ENCODE data around the gene FKBP14. TPM values are rescaled to one million over a fixed set of nuclear protein-coding genes. Genes with fewer than 3 reads are reported as not detected.

FKBP14 gene
- polyA plus RNA-seq, 2 of the 4 experiments (the other 2 are of a cell fraction): 10.6 to 22.8 TPM

DNA sequence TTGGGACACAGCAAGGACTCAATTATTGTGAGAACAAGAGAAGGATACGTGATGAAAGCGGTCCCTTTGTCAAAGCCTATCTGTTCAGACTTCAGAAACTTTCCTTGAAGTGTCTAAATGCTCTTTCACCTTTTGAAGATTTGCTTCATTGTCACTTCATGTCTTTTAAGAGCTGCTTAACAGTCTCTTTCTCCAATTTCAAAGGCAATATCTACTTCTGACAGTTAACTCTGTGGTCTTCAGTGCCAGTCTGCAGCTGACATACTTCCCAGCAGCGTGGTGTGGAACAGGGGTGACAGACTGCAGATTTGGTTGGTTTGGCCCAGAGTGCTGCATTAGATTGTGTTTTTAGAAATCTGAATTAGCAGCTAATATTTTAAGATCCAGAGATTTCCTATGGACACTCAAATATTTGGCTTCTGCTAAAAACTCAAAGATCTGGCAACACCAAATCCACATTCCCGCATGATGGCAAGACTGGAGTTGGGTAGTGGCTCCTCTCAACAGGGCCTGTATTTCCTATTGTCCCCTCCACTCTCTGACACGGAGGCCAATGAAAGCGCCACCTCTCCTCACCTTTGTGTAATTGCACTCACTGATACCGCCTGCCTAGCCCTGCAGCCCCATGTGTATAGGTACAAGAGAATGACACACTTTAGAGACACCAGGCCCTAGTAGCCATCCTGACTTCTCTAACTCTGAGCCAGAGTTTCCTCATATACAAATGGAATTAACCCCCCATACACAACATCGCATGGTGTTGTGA is 48.4 kb downstream of the FKBP14 start:
- peak; percentile 15 to 39 for DNase-seq (ENCODE audit: low read depth in 1 of 2, low spot score in 1 of 2)
- Histone ChIP-seq H3K27ac (no peak overlapping the region), H3K9me3 (no peaks in the 10 kb centered on the region), H3K4me3 (no peak overlapping the region), H3K4me2 (no peak overlapping the region), H3K4me1 (no peaks in the 10 kb centered on the region)
- CTCF ChIA-PET: interaction anchor here (1.5 kb wide), 1 partner anchor 17 kb away, joined by 3 read pairs; no protein-coding TSS in a partner anchor
- ATAC-seq: peak; percentile 84 to 89; a peak in 5 of 6 replicates
- POLR2A ChIA-PET: no interaction called here
- FAIRE-seq: no peak
- TF ChIP-seq, protein P1, sequence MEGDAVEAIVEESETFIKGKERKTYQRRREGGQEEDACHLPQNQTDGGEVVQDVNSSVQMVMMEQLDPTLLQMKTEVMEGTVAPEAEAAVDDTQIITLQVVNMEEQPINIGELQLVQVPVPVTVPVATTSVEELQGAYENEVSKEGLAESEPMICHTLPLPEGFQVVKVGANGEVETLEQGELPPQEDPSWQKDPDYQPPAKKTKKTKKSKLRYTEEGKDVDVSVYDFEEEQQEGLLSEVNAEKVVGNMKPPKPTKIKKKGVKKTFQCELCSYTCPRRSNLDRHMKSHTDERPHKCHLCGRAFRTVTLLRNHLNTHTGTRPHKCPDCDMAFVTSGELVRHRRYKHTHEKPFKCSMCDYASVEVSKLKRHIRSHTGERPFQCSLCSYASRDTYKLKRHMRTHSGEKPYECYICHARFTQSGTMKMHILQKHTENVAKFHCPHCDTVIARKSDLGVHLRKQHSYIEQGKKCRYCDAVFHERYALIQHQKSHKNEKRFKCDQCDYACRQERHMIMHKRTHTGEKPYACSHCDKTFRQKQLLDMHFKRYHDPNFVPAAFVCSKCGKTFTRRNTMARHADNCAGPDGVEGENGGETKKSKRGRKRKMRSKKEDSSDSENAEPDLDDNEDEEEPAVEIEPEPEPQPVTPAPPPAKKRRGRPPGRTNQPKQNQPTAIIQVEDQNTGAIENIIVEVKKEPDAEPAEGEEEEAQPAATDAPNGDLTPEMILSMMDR (IDR thresholded peaks at IDR 0.05): no peak
- no peak for TF ChIP-seq BHLHE40 (IDR thresholded peaks at IDR 0.05; ENCODE audit: low read depth, low read length)
- no peak for TF ChIP-seq POLR2A (IDR thresholded peaks at IDR 0.05; ENCODE audit: low read length)
- TF ChIP-seq, protein P2, sequence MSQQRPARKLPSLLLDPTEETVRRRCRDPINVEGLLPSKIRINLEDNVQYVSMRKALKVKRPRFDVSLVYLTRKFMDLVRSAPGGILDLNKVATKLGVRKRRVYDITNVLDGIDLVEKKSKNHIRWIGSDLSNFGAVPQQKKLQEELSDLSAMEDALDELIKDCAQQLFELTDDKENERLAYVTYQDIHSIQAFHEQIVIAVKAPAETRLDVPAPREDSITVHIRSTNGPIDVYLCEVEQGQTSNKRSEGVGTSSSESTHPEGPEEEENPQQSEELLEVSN (IDR thresholded peaks at IDR 0.05; ENCODE audit: borderline replicate concordance, low read depth): no peak
- TF ChIP-seq TP53 (CRISPR knock-in tag; IDR thresholded peaks at IDR 0.05): no peak
- no peak for TF ChIP-seq CBX2 (IDR thresholded peaks at IDR 0.05; ENCODE audit: borderline replicate concordance, low read depth)
- TF ChIP-seq MAZ (IDR thresholded peaks at IDR 0.05; ENCODE audit: borderline replicate concordance, low read depth, low read length): no peak
- no peak for TF ChIP-seq SREBF2 (IDR thresholded peaks at IDR 0.05)
- 80% methylated on average over 8 of the region's 8 CpGs for WGBS (ENCODE audit: missing lambda C conversion rate)

DNA sequence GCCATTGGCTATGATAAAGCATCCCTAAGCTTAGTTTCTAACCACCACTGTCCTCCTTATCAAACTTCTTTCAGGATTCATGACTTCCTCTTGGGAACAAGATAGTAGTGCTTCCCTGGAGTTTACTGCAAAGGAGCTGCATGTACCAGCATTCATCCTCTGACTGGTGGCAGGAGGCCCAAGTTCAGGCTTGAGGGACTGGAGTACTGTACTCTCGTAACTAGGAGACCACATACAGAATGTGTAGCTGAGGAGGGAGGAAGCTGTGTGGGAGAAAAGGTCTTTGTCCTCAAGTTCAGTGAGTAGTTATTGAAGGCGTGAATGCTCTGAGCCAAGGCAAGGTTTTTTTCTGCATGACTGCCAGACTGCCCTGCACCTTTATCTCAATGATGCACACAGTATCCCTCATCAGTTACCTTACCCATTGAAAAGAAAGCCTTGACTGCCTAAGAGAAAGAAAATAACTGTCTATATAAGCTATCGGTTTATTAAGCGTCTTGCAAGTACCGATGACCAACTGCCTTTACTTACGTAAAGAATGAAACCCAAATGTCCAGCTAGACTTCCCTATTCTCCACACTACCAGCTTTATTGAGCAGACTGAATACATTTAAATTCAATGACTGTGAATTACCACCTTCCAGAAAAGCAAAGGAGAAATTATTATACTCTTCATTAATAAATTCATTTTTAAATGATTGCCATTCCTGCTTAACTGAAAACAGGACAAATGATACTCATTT is 49.7 kb downstream of the FKBP14 start:
- H3K4me3 ChIP-seq: no peak overlapping the region
- ChIA-PET POLR2A (no interaction called here), CTCF (interaction anchor here (0.8 to 1.5 kb wide), 4 partner anchors 18 to 59 kb away, joined by 3 read pairs; no protein-coding TSS in a partner anchor)
- H3K9me3 ChIP-seq: no peaks in the 10 kb centered on the region
- FAIRE-seq: no peak
- TF ChIP-seq, protein P3, sequence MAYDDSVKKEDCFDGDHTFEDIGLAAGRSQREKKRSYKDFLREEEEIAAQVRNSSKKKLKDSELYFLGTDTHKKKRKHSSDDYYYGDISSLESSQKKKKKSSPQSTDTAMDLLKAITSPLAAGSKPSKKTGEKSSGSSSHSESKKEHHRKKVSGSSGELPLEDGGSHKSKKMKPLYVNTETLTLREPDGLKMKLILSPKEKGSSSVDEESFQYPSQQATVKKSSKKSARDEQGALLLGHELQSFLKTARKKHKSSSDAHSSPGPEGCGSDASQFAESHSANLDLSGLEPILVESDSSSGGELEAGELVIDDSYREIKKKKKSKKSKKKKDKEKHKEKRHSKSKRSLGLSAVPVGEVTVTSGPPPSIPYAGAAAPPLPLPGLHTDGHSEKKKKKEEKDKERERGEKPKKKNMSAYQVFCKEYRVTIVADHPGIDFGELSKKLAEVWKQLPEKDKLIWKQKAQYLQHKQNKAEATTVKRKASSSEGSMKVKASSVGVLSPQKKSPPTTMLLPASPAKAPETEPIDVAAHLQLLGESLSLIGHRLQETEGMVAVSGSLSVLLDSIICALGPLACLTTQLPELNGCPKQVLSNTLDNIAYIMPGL (CRISPR knock-in tag; IDR thresholded peaks at IDR 0.05; ENCODE audit: borderline replicate concordance): no peak
- no peak for TF ChIP-seq EHMT2 (IDR thresholded peaks at IDR 0.05; ENCODE audit: low read depth)
- TF ChIP-seq RCOR1 (IDR thresholded peaks at IDR 0.05; ENCODE audit: low read depth, low read length): no peak
- TF ChIP-seq, protein P4, sequence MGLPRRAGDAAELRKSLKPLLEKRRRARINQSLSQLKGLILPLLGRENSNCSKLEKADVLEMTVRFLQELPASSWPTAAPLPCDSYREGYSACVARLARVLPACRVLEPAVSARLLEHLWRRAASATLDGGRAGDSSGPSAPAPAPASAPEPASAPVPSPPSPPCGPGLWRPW (IDR thresholded peaks at IDR 0.05): no peak
- TF ChIP-seq FOSL2 (IDR thresholded peaks at IDR 0.05): no peak
- no peak for TF ChIP-seq FOSL2 (CRISPR knock-in tag; IDR thresholded peaks at IDR 0.05)
- TF ChIP-seq RARB (CRISPR knock-in tag; IDR thresholded peaks at IDR 0.05): no peak
- TF ChIP-seq, protein P5, sequence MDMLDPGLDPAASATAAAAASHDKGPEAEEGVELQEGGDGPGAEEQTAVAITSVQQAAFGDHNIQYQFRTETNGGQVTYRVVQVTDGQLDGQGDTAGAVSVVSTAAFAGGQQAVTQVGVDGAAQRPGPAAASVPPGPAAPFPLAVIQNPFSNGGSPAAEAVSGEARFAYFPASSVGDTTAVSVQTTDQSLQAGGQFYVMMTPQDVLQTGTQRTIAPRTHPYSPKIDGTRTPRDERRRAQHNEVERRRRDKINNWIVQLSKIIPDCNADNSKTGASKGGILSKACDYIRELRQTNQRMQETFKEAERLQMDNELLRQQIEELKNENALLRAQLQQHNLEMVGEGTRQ (IDR thresholded peaks at IDR 0.05): no peak
- TF ChIP-seq CEBPB (IDR thresholded peaks at IDR 0.05): no peak
- no peak for TF ChIP-seq HEYL (CRISPR knock-in tag; IDR thresholded peaks at IDR 0.05)
- DNase-seq (ENCODE audit: low read depth in 1 of 2, low spot score in 1 of 2): no peak
- WGBS (ENCODE audit: missing lambda C conversion rate): 95% methylated on average over 6 of the region's 6 CpGs
- H3K4me1 ChIP-seq: no peaks in the 10 kb centered on the region
- no peak for ATAC-seq
- H3K4me2 ChIP-seq: no peak overlapping the region
- no peak overlapping the region for H3K27ac ChIP-seq

Measured in A549 (cell line).